HG02885 (cell line): Measurements from ENCODE around the gene CDKN2B-AS1.
"Not testable (repeated sequence)": the region's sequence is repeated elsewhere in the genome, so short reads cannot be mapped to it uniquely, and the experiment has no call there.

ENCODE experiments used
- ATAC-seq: cut with Tn5 transposase; IDR thresholded peaks from one replicate; pipeline ENCODE4 v1.9.1; 2021; ENCODE audit warnings: mild to moderate bottlenecking; ENCODE audit not compliant: unreplicated experiment, poor library complexity

Gene CDKN2B-AS1

GRCh38 chr9:21994556-21995005 lies at the start of gene CDKN2B-AS1:
TSS of gene CDKN2B-AS1 (plus strand) at chr9:21994791.
- peak; percentile 52 for ATAC-seq

- no peak for ATAC-seq
These were observed 49.0 kb upstream of the CDKN2B-AS1 start for GRCh38 chr9:21945606-21946005.

GRCh38 chr9:21958833-21959232 lies 35.8 kb upstream of the CDKN2B-AS1 start:
- no peak for ATAC-seq

- ATAC-seq, result not testable (repeated sequence)
These were observed 35.3 kb upstream of the CDKN2B-AS1 start for GRCh38 chr9:21959268-21959667.

- ATAC-seq, result no peak
These were observed 33.0 kb upstream of the CDKN2B-AS1 start for GRCh38 chr9:21961569-21961968.

- ATAC-seq, result peak; percentile 57
These were observed 29.6 kb upstream of the CDKN2B-AS1 start for GRCh38 chr9:21964925-21965385.

GRCh38 chr9:21965401-21965951 lies 29.1 kb upstream of the CDKN2B-AS1 start:
- peak; percentile 78 for ATAC-seq

- no peak for ATAC-seq
These were observed 28.3 kb upstream of the CDKN2B-AS1 start for GRCh38 chr9:21966140-21966851.

GRCh38 chr9:21967169-21967568 lies 27.4 kb upstream of the CDKN2B-AS1 start:
- ATAC-seq, result no peak

- no peak for ATAC-seq
These were observed 26.9 kb upstream of the CDKN2B-AS1 start for GRCh38 chr9:21967702-21968101.

GRCh38 chr9:21968331-21969010 lies 26.1 kb upstream of the CDKN2B-AS1 start:
- no peak for ATAC-seq

GRCh38 chr9:21969011-21969940 lies 25.3 kb upstream of the CDKN2B-AS1 start:
- ATAC-seq, result no peak

GRCh38 chr9:21969951-21970799 lies 24.4 kb upstream of the CDKN2B-AS1 start:
- ATAC-seq, result no peak

GRCh38 chr9:21970800-21971640 lies 23.6 kb upstream of the CDKN2B-AS1 start:
- no peak for ATAC-seq

- ATAC-seq, result no peak
These were observed 22.2 kb upstream of the CDKN2B-AS1 start for GRCh38 chr9:21972361-21972760.

GRCh38 chr9:21974343-21974721 lies 20.3 kb upstream of the CDKN2B-AS1 start:
- no peak for ATAC-seq

GRCh38 chr9:21974722-21975409 lies 19.7 kb upstream of the CDKN2B-AS1 start:
- ATAC-seq, result peak; percentile 68

- no peak for ATAC-seq
These were observed 18.2 kb upstream of the CDKN2B-AS1 start for GRCh38 chr9:21976334-21976875.
